IPS-18c (cell line): ENCODE data around the gene GDA.
"Not testable (repeated sequence)": the region's sequence is repeated elsewhere in the genome, so short reads cannot be mapped to it uniquely, and the experiment has no call there.

Source experiments
- H3K4me3 ChIP-seq: 2 replicates; pipeline ENCODE4 v1.7.0; 2013; ENCODE audit warnings: low read depth, mild to moderate bottlenecking, low read length, moderate library complexity; ENCODE audit not compliant: insufficient read depth
- H3K9me3 ChIP-seq: one replicate; pipeline ENCODE4 v1.6.1; 2013; ENCODE audit warnings: mild to moderate bottlenecking, low read length, moderate library complexity; ENCODE audit not compliant: control insufficient read depth, insufficient read depth

Gene GDA

GRCh38 chr9:72291576-72291975 is 142.3 kb downstream of the GDA start:
- not testable (repeated sequence) for H3K9me3 ChIP-seq

GRCh38 chr9:72292256-72292682 is 143.0 kb downstream of the GDA start:
- no peak overlapping the region for H3K4me3 ChIP-seq
- peaks cover 2% of the 10 kb centered on the region for H3K9me3 ChIP-seq

More at GRCh38 chr9:72291576-72291975, 142.3 kb downstream of the GDA start:
- not testable (repeated sequence) for H3K4me3 ChIP-seq

DNA sequence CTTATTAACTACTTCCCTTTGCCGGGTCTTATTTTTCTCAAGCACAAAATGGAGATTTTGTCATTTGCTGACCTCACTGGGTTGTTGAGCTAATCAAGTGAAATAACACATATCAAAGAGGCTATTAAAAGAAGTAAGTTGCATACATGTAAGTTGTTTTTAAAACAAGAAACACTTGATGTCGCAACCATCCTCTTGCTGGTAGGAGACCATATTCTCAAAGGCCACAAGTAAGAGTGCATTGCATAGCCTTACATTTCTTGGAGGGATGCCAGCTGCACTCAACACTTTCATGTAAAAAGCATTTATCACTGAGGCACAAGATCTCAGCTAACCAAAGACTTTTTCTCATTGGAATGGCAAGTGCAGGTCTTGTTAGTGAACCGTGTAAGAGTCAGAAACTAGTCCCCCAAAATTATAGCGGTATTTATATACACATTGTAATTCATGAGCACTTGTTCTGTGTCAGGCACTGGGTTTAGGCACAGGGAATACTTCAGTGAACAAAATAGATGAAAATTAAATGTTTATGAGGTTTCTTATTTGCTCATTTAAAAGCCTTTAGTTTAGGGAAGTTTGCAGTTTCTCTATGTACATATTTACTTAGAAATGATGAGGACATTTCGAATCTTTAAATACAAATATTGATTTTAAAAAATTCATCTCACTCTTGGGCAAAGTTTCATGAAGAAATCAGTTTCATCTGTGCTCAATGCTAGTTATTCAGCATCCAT is 143.8 kb downstream of the GDA start:
- Histone ChIP-seq H3K4me3 (no peak overlapping the region), H3K9me3 (peaks cover 2% of the 10 kb centered on the region)

- H3K4me3 ChIP-seq = no peak overlapping the region
Observed at GRCh38 chr9:72294936-72295335, 145.7 kb downstream of the GDA start.

GRCh38 chr9:72297516-72297915 is 148.3 kb downstream of the GDA start:
- Histone ChIP-seq H3K4me3 (no peak overlapping the region), H3K9me3 (no peaks in the 10 kb centered on the region)

More at GRCh38 chr9:72294936-72295335, 145.7 kb downstream of the GDA start:
- H3K9me3 ChIP-seq = no peaks in the 10 kb centered on the region

GRCh38 chr9:72299017-72299603 is 149.9 kb downstream of the GDA start:
- H3K9me3 ChIP-seq = no peaks in the 10 kb centered on the region
- no peak overlapping the region for H3K4me3 ChIP-seq

DNA sequence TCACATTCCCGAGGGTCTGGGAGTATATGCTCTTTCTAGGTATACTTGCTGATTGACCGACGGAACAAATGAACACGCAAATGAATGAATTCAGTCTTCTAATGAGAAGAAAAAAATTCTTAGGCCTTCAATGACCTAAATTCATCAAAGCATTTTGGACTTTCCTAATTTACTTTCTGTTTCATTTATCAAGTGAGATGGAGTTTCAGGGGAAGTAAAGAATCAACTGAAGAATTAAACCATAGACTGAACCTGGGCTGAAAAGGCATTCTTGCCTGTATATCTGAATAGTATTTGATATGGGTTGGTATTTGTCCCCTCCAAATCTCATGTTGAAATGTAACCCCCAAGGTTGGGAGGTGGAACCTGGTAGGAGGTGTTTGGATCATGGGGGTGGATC is 151.6 kb downstream of the GDA start:
- Histone ChIP-seq H3K9me3 (no peaks in the 10 kb centered on the region), H3K4me3 (no peak overlapping the region)
